Activated T-helper 1 cell treated with anti-CD3 and anti-CD28 coated beads, Interleukin-12 subunit alpha, Interleukin-12 subunit beta, Interleukin-2, Interleukin-4 antibody, amounts not matched to agents 30 ng/mL and 10 ng/mL and 1 ng/mL, durations not matched to agents 14 hours and 24 hours and 36 hours (primary cell): ENCODE measurements around the gene HSPA4. TPM values are rescaled to one million over a fixed set of nuclear protein-coding genes. Genes with fewer than 3 reads are reported as not detected.

Source experiments
- DNase-seq: peaks from one replicate; pipeline ENCODE4 v3.0.0; 2021; ENCODE audit warnings: low spot score
- H3K27ac Mint-ChIP-seq: one replicate; pipeline ENCODE4 v1.8.0; 2021; ENCODE audit warnings: mild to moderate bottlenecking, mixed read lengths
- H3K27me3 Mint-ChIP-seq: one replicate; pipeline ENCODE4 v1.8.0; 2022; ENCODE audit warnings: mild to moderate bottlenecking, moderate library complexity, mixed read lengths; ENCODE audit not compliant: insufficient read depth
- H3K36me3 Mint-ChIP-seq: one replicate; pipeline ENCODE4 v1.8.0; 2021; ENCODE audit warnings: low read depth, mixed read lengths
- H3K4me1 Mint-ChIP-seq: one replicate; pipeline ENCODE4 v1.8.0; 2021; ENCODE audit warnings: low read depth, mixed read lengths
- H3K4me3 Mint-ChIP-seq: one replicate; pipeline ENCODE4 v1.8.0; 2021; ENCODE audit warnings: mild to moderate bottlenecking, moderate library complexity, mixed read lengths
- H3K9me3 Mint-ChIP-seq: one replicate; pipeline ENCODE4 v1.8.0; 2021; ENCODE audit warnings: mixed read lengths
- intact Hi-C: fragments of 100-400 bp; cut with micrococcal nuclease; formaldehyde crosslinking; loops from one replicate; pipeline ENCODE4 v1.15.1; 2024
- total RNA-seq: library from RNA; stranded (reverse); gene quantifications from 2 replicates; pipeline ENCODE4 v1.2.3, GENCODE V29; 2022

Gene HSPA4
- total RNA-seq, 1 donor from 2014 or later, result 244 TPM

GRCh38 chr5:133144245-133144981, 92.6 kb downstream of the HSPA4 start:
- H3K4me3 Mint-ChIP-seq, result no peak overlapping the region
- intact Hi-C loops, result no loop called here

GRCh38 chr5:133145436-133146170, 93.8 kb downstream of the HSPA4 start:
- no peak for DNase-seq
- Mint-ChIP-seq H3K4me3 (no peak overlapping the region), H3K4me1 (peaks cover 15% of the 10 kb centered on the region), H3K9me3 (peaks cover 4% of the 10 kb centered on the region), H3K27me3 (peaks cover 8% of the 10 kb centered on the region), H3K36me3 (no peaks in the 10 kb centered on the region), H3K27ac (no peak overlapping the region)
- intact Hi-C loops, result no loop called here

More at GRCh38 chr5:133144245-133144981, 92.6 kb downstream of the HSPA4 start:
- H3K36me3 Mint-ChIP-seq, result no peaks in the 10 kb centered on the region
- DNase-seq, result no peak
- H3K9me3 Mint-ChIP-seq, result peaks cover 4% of the 10 kb centered on the region
- H3K27me3 Mint-ChIP-seq, result peaks cover 11% of the 10 kb centered on the region
- no peak overlapping the region for H3K27ac Mint-ChIP-seq
- H3K4me1 Mint-ChIP-seq, result peaks cover 15% of the 10 kb centered on the region

- Mint-ChIP-seq H3K4me1 (peaks cover 15% of the 10 kb centered on the region), H3K27ac (no peak overlapping the region), H3K4me3 (no peak overlapping the region), H3K9me3 (peaks cover 4% of the 10 kb centered on the region), H3K27me3 (peaks cover 3% of the 10 kb centered on the region), H3K36me3 (no peaks in the 10 kb centered on the region)
- intact Hi-C loops, result no loop called here
- DNase-seq, result no peak
Measured at GRCh38 chr5:133147411-133147810, 95.6 kb downstream of the HSPA4 start.

- Mint-ChIP-seq H3K4me1 (peaks cover 15% of the 10 kb centered on the region), H3K36me3 (no peaks in the 10 kb centered on the region), H3K9me3 (peaks cover 4% of the 10 kb centered on the region), H3K4me3 (no peak overlapping the region), H3K27me3 (no peaks in the 10 kb centered on the region), H3K27ac (no peak overlapping the region)
- intact Hi-C loops, result no loop called here
- DNase-seq, result no peak
Measured at GRCh38 chr5:133147815-133148567, 96.2 kb downstream of the HSPA4 start.

- no peaks in the 10 kb centered on the region for H3K27me3 Mint-ChIP-seq
- H3K9me3 Mint-ChIP-seq, result no peaks in the 10 kb centered on the region
- no peaks in the 10 kb centered on the region for H3K36me3 Mint-ChIP-seq
- intact Hi-C loops, result no loop called here
- H3K4me1 Mint-ChIP-seq, result peaks cover 15% of the 10 kb centered on the region
- no peak overlapping the region for H3K4me3 Mint-ChIP-seq
- no peak for DNase-seq
- no peak overlapping the region for H3K27ac Mint-ChIP-seq
Measured at GRCh38 chr5:133149345-133149744, 97.5 kb downstream of the HSPA4 start.

- DNase-seq, result no peak
- Mint-ChIP-seq H3K27me3 (no peaks in the 10 kb centered on the region), H3K4me3 (no peak overlapping the region), H3K27ac (no peak overlapping the region), H3K4me1 (peaks cover 15% of the 10 kb centered on the region), H3K9me3 (no peaks in the 10 kb centered on the region), H3K36me3 (no peaks in the 10 kb centered on the region)
- intact Hi-C loops, result no loop called here
Measured at GRCh38 chr5:133150909-133151544, 99.2 kb downstream of the HSPA4 start.

- no peaks in the 10 kb centered on the region for H3K27me3 Mint-ChIP-seq
- peaks cover 6% of the 10 kb centered on the region for H3K9me3 Mint-ChIP-seq
- intact Hi-C loops, result no loop called here
- H3K36me3 Mint-ChIP-seq, result no peaks in the 10 kb centered on the region
- no peak for DNase-seq
- H3K4me3 Mint-ChIP-seq, result no peak overlapping the region
- H3K27ac Mint-ChIP-seq, result no peak overlapping the region
- H3K4me1 Mint-ChIP-seq, result no peaks in the 10 kb centered on the region
Measured at GRCh38 chr5:133154274-133155075, 102.7 kb downstream of the HSPA4 start.

- Mint-ChIP-seq H3K4me3 (no peak overlapping the region), H3K27ac (no peak overlapping the region), H3K9me3 (peaks cover 8% of the 10 kb centered on the region), H3K4me1 (peaks cover 6% of the 10 kb centered on the region), H3K27me3 (no peaks in the 10 kb centered on the region), H3K36me3 (no peaks in the 10 kb centered on the region)
- no peak for DNase-seq
- intact Hi-C loops, result no loop called here
Measured at GRCh38 chr5:133155326-133155969, 103.6 kb downstream of the HSPA4 start.

Other genes starting within 250 kb of the HSPA4 start
- gene SOWAHA, start 238.7 kb upstream of the HSPA4 start, total RNA-seq, result 0.47 and 0.54 TPM in 2 replicates
- 6.5 and 8.3 TPM in 2 replicates for gene SHROOM1, start 221.4 kb upstream of the HSPA4 start, total RNA-seq
- 0.32 and 0.57 TPM in 2 replicates for gene GDF9, start 185.5 kb upstream of the HSPA4 start, total RNA-seq
- gene UQCRQ, start 185.4 kb upstream of the HSPA4 start, total RNA-seq, result 410 and 425 TPM in 2 replicates
- gene LEAP2, start 178.3 kb upstream of the HSPA4 start, total RNA-seq, result 3.9 and 4.9 TPM in 2 replicates
- 38.3 and 40.9 TPM in 2 replicates for gene AFF4, start 88.4 kb upstream of the HSPA4 start, total RNA-seq
- 37.6 and 41.7 TPM in 2 replicates for gene ZCCHC10, start 25.5 kb upstream of the HSPA4 start, total RNA-seq